CD14-positive monocyte (primary cell): ENCODE measurements around the gene UBE2G2. TPM values are rescaled to one million over a fixed set of nuclear protein-coding genes. Genes with fewer than 3 reads are reported as not detected.

Experiments used
- DNase-seq, 3 donors: peaks; one replicate each; pipeline ENCODE4 v3.0.0-alpha.2; 2011 to 2022
- H2AFZ ChIP-seq: 2 replicates; pipeline ENCODE4 v1.6.0; 2012; ENCODE audit warnings: mild to moderate bottlenecking, low read depth, low read length, inconsistent platforms; ENCODE audit not compliant: insufficient read depth, poor library complexity, severe bottlenecking
- H3K27ac ChIP-seq, 2 donors: 1 replicate in 1 of 2; 2 replicates in 1 of 2; pipeline ENCODE4 v1.5.1; 2012 to 2013; ENCODE audit warnings: low read length in 2 of 2, control low read depth in 1 of 2, inconsistent platforms in 1 of 2, low read depth in 1 of 2, mild to moderate bottlenecking in 1 of 2
- H3K27me3 ChIP-seq, 2 donors: one replicate each; pipeline versions ENCODE4 v1.6.0 to v1.6.1; 2011 to 2013; ENCODE audit warnings: low read length in 2 of 2; ENCODE audit not compliant: control insufficient read depth in 2 of 2, insufficient read depth in 2 of 2
- H3K36me3 ChIP-seq, 2 donors: replicated peaks in 1 of 2; 1 replicate in 1 of 2; 2 replicates in 1 of 2; pipeline versions ENCODE4 v1.5.1 to v1.6.1; 2012 to 2013; ENCODE audit warnings: low read length in 2 of 2, control low read depth in 1 of 2, inconsistent platforms in 1 of 2, mild to moderate bottlenecking in 1 of 2; ENCODE audit not compliant: insufficient read depth in 2 of 2, control insufficient read depth in 1 of 2
- H3K4me1 ChIP-seq, 2 donors: 1 replicate in 1 of 2; 2 replicates in 1 of 2; pipeline versions ENCODE4 v1.5.1 to v1.6.1; 2012 to 2013; ENCODE audit warnings: low read length in 2 of 2, control low read depth in 1 of 2, inconsistent platforms in 1 of 2, mild to moderate bottlenecking in 1 of 2, moderate library complexity in 1 of 2; ENCODE audit not compliant: insufficient read depth in 2 of 2, control insufficient read depth in 1 of 2
- H3K4me2 ChIP-seq: replicated peaks from 2 replicates; pipeline ENCODE3; 2012; ENCODE audit warnings: low read length, moderate library complexity, mild to moderate bottlenecking; ENCODE audit not compliant: poor library complexity, severe bottlenecking; ENCODE audit errors: extremely low read depth
- H3K4me3 ChIP-seq, 3 experiments: fragments of 200-600 bp in 1 of 3; sonication (generic) in 1 of 3; replicated peaks in 1 of 3; 1 replicate in 2 of 3; 2 replicates in 1 of 3; pipeline ENCODE4 v1.5.1; 2011 to 2013; ENCODE audit warnings: low read length in 3 of 3, mild to moderate bottlenecking in 3 of 3, control low read depth in 2 of 3, low read depth in 2 of 3, inconsistent platforms in 1 of 3, moderate library complexity in 1 of 3
- H3K79me2 ChIP-seq: 2 replicates; pipeline ENCODE4 v1.6.0; 2012; ENCODE audit warnings: mild to moderate bottlenecking, control low read depth, inconsistent platforms, low read length, moderate library complexity; ENCODE audit not compliant: insufficient read depth
- H3K9ac ChIP-seq: 2 replicates; pipeline ENCODE4 v1.6.0; 2017; ENCODE audit warnings: low read length, mild to moderate bottlenecking; ENCODE audit not compliant: insufficient read depth, poor library complexity, severe bottlenecking
- H3K9me3 ChIP-seq, 2 donors: replicated peaks in 1 of 2; 1 replicate in 1 of 2; 2 replicates in 1 of 2; pipeline versions ENCODE4 v1.5.1 to v1.6.1; 2012 to 2013; ENCODE audit warnings: low read length in 2 of 2, control low read depth in 1 of 2; ENCODE audit not compliant: control insufficient read depth in 1 of 2, insufficient read depth in 1 of 2
- H4K20me1 ChIP-seq: 2 replicates; pipeline ENCODE4 v1.6.0; 2012; ENCODE audit warnings: mild to moderate bottlenecking, low read length, control low read depth, moderate library complexity; ENCODE audit not compliant: insufficient read depth
- H3K27ac Mint-ChIP-seq, 7 donors: one replicate each; pipeline ENCODE4 v1.8.0; 2020; ENCODE audit warnings: mild to moderate bottlenecking in 7 of 7, mixed read lengths in 7 of 7, moderate library complexity in 6 of 7, inconsistent platforms in 2 of 7
- H3K27me3 Mint-ChIP-seq, 3 donors: one replicate each; pipeline ENCODE4 v1.8.0; 2021 to 2022; ENCODE audit warnings: low read depth in 3 of 3, mild to moderate bottlenecking in 3 of 3, mixed read lengths in 3 of 3, moderate library complexity in 3 of 3, inconsistent platforms in 1 of 3
- H3K36me3 Mint-ChIP-seq, 2 donors: one replicate each; pipeline ENCODE4 v1.8.0; 2020; ENCODE audit warnings: mixed read lengths in 2 of 2, inconsistent platforms in 1 of 2, mild to moderate bottlenecking in 1 of 2
- H3K4me1 Mint-ChIP-seq: one replicate; pipeline ENCODE4 v1.8.0; 2020; ENCODE audit warnings: mild to moderate bottlenecking, mixed read lengths
- H3K4me3 Mint-ChIP-seq, 2 donors: one replicate each; pipeline ENCODE4 v1.8.0; 2020; ENCODE audit warnings: mild to moderate bottlenecking in 2 of 2, mixed read lengths in 2 of 2, moderate library complexity in 1 of 2
- H3K9me3 Mint-ChIP-seq, 7 donors: one replicate each; pipeline ENCODE4 v1.8.0; 2020 to 2022; ENCODE audit warnings: mixed read lengths in 7 of 7, mild to moderate bottlenecking in 6 of 7, moderate library complexity in 6 of 7, inconsistent platforms in 2 of 7
- CTCF ChIP-seq: fragments of 200-600 bp; IDR thresholded peaks from one replicate; pipeline ENCODE4 v1.8.0; 2022; ENCODE audit warnings: antibody characterized with exemption, mild to moderate bottlenecking
- WGBS: methylation state at CpG from one replicate; pipeline ENCODE4 v1.1.5; 2013; ENCODE audit warnings: missing lambda C conversion rate; ENCODE audit not compliant: insufficient coverage; 5-methylcytosine and 5-hydroxymethylcytosine counted together
- intact Hi-C, 2 donors: fragments of 100-400 bp; cut with micrococcal nuclease; formaldehyde crosslinking; loops; one replicate each; pipeline versions ENCODE4 v1.15.0 to v1.15.1; 2023
- polyA plus RNA-seq, 3 donors: library from polyadenylated mRNA; depleted of rRNA in 1 of 3; unstranded in 2 of 3; stranded (reverse) in 1 of 3; fragments of 300-500 nt in 2 of 3; fragments of >200 nt in 1 of 3; fragmentation: Illumina TruSeq in 2 of 3; gene quantifications; 1 replicate in 2 of 3; 2 replicates in 1 of 3; pipeline ENCODE4 v1.2.3, GENCODE V29; 2012 to 2021

UBE2G2 gene
- polyA plus RNA-seq, 3 donors: 22.5 to 123 (median 31.0) TPM

GRCh38 chr21:44797775-44798174, 3.8 kb downstream of the UBE2G2 start:
- peaks cover 5 to 38% of the 10 kb centered on the region in 2 donors for H3K36me3 ChIP-seq
- no peaks in the 10 kb centered on the region for H3K9me3 ChIP-seq
- H3K79me2 ChIP-seq: peaks cover 86% of the 10 kb centered on the region
- H3K4me1 Mint-ChIP-seq: peaks cover 32% of the 10 kb centered on the region
- no peaks in the 10 kb centered on the region for H3K27me3 Mint-ChIP-seq
- H3K27ac ChIP-seq: no peak overlapping the region
- intact Hi-C loops: no loop called here
- no peak overlapping the region for H3K4me3 ChIP-seq
- H3K27ac Mint-ChIP-seq: no peak overlapping the region
- H3K27me3 ChIP-seq: no peaks in the 10 kb centered on the region
- peaks cover 0 to 2% (median 0%) of the 10 kb centered on the region in 7 donors for H3K9me3 Mint-ChIP-seq
- peaks cover 54% of the 10 kb centered on the region for H4K20me1 ChIP-seq
- H3K4me1 ChIP-seq: peaks cover 22 to 31% of the 10 kb centered on the region in 2 donors
- no peak for TF ChIP-seq CTCF
- H3K4me3 Mint-ChIP-seq: no peak overlapping the region
- no peak for DNase-seq
- H3K9ac ChIP-seq: no peak overlapping the region
- no CpG with 5 or more reads among the region's 2 CpGs for WGBS
- no peak overlapping the region for H3K4me2 ChIP-seq
- H2AFZ ChIP-seq: no peak overlapping the region
- H3K36me3 Mint-ChIP-seq: peaks cover 29 to 39% of the 10 kb centered on the region in 2 donors

- peaks cover 25% of the 10 kb centered on the region for H3K4me1 Mint-ChIP-seq
- Histone ChIP-seq H3K79me2 (peaks cover 93% of the 10 kb centered on the region), H3K36me3 (peaks cover 8 to 49% of the 10 kb centered on the region in 2 donors), H3K9ac (no peak overlapping the region), H3K27me3 (no peaks in the 10 kb centered on the region), H3K9me3 (no peaks in the 10 kb centered on the region), H3K4me3 (no peak overlapping the region), H3K4me2 (no peak overlapping the region), H3K27ac (no peak overlapping the region), H4K20me1 (peaks cover 63% of the 10 kb centered on the region), H2AFZ (no peak overlapping the region), H3K4me1 (peaks cover 5 to 10% of the 10 kb centered on the region in 2 donors)
- WGBS: no CpG with 5 or more reads among the region's 11 CpGs
- TF ChIP-seq CTCF: no peak
- no peak for DNase-seq
- peaks cover 44 to 51% of the 10 kb centered on the region in 2 donors for H3K36me3 Mint-ChIP-seq
- peaks cover 0 to 2% (median 0%) of the 10 kb centered on the region in 7 donors for H3K9me3 Mint-ChIP-seq
- H3K27ac Mint-ChIP-seq: no peak overlapping the region
- no peaks in the 10 kb centered on the region for H3K27me3 Mint-ChIP-seq
- H3K4me3 Mint-ChIP-seq: no peak overlapping the region
- intact Hi-C loops: no loop called here
These were observed 6.3 kb downstream of the UBE2G2 start for GRCh38 chr21:44795342-44795741.
